DMS153 (cell line): ENCODE data around the gene ZNF800.

ENCODE experiments used
- DNase-seq: peaks from one replicate; lab custom pipeline; 2025; lab: John Stamatoyannopoulos, UW

The ZNF800 gene

DNA sequence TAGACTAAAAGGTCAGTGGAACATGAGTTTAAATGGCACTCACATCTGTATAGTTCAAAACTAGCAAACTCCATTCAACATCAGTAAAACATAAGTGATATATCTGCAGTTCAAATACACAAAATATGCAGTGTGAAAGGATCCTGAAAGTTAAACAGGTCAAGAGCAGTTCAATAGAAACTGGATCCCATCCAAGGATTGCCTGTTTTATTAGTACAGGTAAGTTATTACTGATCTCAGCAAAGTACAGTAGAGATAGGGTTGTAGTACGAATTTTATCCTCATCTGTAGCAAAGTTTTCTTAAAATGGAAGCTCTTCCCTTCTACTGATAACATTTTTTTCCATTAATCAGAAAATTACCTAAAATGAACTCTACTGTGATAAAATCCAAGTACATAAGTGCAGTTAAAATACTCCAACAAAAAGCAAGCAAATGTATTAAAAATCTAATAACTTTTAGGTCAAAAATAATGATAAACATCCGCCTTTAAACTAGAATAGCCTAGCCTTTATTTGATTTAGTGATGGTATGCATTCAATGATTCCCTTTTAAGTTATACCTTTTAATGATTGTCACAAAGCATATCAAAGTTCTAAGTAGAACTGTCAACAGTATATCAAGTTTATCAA lies 2.2 kb downstream of the ZNF800 start:
- no peak for DNase-seq

DNA sequence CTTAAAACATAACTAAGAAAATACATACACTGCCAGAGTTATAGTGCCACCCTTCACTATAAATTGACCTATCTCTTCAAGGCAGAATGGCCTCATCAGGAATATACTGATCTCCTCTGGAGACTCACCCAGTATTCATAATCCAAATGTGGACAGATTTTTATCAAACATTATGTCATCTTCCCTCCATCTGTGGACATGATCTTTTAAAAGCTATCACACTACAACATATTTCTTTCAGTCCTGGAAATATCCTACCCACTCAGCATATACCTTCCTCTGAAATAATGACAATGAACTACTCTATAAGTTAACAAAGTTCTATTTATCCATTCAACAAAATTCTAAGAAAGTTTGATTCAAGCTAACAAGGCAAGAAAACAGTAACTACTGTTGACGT lies 3.2 kb downstream of the ZNF800 start:
- no peak for DNase-seq

DNA sequence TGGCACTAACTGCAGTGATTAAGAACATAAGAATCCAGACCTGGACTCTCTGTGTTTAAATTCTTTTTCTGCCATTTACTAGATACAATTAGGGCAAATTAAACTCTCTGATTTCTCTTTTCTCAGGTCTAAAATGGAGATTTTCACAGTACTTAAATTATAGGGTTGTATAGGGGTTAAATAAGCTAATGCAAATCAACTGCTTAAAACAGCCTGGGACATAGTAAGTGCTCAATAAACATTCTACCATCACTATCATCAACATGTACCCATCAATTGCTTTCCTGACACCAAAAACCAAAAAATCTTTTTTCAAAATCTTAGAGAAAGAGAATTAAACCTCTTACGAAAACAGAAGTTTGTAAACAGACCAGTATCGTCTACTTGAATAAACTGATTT lies 4.5 kb downstream of the ZNF800 start:
- no peak for DNase-seq

DNA sequence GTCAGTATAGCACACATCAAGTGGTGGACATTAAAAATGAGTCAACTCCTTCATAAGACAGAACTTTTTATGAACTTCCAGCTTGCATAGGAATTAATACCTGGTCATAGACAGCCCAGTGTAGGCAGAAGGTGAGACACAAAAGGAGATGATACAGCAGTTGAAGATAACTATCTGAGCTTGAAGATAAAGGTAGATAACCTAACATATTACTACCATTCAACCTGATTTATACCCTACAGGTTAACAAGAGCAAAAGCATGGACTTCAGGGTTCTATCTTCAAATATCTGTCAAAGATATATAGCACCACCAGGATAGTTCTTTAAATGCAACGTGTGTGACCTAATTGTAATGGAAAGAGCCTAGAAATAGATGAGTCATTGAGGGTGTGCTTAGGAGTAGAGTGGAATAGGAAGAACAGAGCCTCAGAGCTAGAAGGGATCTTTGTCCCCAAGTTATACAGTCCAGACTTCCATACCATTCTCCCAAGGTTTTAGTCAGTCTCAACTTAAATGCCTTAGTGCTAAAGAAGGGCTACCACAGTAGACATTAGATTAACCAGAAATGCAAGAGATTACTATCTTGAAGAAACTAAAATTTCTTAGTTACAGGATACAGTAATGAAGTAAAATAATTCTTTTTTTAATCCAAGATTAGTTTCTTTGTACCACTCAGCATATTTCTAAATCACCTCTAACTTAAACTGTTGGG lies 9.2 kb downstream of the ZNF800 start:
- DNase-seq = no peak

DNA sequence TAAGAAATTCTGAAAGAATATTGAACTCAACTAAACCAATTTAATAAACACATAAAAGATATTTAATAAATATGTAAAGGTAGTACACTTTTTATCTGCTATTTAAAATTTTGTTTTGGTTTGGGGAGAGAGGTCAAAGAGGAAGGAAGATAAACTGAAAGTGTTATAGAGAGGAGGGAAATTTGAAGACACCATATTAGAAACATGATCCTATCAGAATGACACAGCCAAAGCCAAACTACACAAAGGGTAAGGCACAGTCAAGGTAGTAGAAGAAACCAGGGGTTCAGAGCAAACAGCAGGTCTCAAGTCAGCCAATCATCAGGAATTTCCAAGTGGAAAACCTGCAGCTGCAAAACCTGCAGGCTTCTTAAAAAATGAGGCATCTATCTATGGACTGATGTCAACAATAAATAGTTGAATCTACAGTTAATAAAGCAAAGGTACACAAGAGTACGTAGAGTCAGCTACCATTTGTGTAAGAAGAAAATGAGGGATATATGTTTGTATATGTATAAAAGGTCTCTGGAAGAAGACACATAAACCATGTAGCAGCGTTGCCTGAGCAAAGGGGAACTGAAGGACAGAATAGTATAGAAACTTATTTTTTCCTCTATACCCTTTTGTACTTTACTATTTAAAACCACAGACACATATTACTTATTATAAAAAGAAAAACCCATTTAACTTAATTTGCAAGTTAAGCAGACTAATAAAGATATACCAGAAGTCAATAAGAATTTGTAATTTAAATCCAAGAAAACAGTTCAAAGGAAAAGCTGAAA lies 10.0 kb downstream of the ZNF800 start:
- no peak for DNase-seq

DNA sequence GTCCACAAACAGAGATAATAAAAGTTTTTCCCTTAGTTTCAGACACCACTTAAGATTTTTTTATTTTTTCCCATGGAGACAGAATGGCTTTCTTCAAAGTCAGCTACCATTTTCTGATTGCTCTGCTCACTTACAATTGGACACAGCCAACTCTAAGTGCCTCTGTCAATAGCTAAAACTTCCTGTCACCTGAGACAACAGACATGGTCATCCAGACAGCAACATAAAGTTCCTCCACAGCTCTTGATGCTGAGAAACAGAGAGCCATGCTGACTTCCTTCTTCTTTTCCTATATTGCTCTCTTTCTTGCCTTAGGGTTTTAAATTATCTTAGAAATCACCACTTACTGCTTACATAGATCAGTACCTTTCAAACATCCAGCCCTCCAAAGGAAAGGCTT lies 12.0 kb downstream of the ZNF800 start:
- no peak for DNase-seq

DNA sequence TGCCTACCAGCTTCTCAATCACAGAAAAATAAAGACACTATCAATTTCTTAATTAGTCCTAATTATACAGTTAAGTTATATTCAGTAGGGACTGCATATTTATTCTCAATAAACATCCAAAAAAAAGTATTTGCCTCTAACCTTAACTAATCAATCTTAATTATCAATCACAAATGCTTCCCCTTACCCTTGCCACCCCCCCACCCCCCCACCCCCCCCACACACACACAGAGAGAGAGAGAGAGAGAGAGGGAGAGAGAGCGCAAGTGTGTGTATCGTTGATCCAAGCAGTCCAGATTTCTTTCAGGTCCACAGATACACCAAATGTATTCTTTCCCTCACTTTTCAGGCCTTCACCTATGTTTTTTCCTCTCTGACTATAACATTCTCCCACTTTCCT lies 12.9 kb downstream of the ZNF800 start:
- DNase-seq = no peak

DNA sequence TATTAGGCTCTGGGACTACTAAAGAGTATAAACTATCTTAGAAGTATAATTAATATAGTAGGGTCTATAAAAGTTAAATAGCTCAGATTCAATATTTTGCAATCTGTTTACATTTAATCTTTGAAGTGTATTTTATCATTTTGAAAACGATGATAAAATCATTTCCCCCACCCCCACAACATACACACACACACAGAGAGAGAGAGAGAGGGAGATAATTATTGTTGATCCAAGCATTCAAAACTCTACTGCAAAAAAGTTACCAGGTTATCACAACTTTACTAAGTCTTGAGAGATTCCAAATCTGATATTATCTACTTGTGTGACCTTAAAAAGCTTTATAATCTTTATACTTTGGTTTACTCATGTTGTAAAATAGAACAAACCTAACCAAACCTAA lies 14.0 kb downstream of the ZNF800 start:
- DNase-seq = no peak

DNA sequence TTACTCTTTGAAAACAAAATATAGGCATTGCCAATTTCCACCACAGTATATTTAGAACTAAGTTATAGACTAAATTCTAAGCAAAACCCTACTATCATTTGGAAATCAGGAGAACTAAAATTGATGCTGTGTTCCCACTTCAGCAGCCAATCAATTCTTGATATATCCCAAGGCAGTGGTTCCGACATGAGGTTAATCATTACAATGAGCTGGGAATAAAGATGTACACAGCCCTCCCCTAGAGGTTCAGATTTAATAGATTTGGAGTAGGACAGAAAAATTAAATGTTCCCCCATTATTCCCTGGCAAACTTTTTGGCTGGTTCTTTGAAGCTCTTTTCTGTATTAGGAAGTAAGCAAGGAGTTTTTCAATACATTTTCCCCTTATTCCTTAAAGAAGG lies 15.1 kb downstream of the ZNF800 start:
- no peak for DNase-seq

DNA sequence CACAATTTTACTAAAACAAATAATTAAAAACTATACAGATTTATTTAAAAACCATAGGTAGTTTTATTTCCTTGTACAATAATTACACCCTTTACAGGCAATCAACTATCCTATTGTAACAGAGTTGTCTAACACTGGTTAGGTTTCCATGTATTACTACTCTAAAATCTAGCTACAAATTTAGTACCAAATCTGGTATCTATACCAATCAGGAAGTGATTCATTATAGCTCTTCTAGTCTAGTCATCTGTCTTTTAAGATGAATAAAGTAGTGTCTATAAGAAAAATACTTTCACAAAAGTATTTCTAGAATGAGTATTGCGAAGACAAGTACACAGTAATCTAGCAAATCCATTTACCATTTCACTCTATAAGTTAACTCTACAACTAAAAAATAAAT lies 16.9 kb downstream of the ZNF800 start:
- no peak for DNase-seq

DNA sequence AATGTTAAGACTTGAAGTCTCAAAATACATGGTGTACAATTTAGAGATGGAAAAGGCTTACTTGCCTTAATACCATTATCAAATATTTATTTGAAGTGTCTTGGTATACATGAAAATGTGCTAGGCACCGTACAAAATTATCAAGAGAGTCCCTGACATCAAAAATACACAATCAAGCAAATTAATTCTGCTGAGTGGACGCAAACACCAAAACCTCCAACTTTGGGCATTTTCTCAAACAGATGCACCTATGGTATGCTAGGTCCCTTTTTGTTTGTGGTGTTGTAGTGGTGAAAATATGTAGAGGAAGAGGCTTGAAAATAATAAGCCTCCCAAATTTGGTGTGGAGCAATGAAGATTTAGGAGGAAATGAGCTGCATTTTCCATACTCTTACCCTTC lies 24.8 kb downstream of the ZNF800 start:
- DNase-seq = no peak

DNA sequence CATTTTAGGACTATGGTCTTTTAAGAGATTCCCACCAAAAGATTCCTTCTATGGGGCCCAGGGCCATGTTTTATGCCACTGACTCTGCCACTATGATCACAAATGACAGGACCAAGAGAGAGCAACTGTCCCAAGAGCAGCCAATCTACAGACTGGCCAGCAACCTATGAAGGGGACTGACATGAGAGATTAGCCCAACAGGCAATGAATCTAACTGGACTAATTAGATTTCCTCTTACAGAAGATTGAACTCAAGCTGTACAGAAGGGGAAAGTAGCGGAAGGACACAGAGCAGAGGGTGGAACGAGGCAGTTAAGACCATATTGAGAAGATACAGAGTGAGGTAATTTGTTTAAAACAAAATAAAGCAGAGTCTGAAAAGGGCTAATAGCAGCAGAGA lies 25.8 kb downstream of the ZNF800 start:
- no peak for DNase-seq

DNA sequence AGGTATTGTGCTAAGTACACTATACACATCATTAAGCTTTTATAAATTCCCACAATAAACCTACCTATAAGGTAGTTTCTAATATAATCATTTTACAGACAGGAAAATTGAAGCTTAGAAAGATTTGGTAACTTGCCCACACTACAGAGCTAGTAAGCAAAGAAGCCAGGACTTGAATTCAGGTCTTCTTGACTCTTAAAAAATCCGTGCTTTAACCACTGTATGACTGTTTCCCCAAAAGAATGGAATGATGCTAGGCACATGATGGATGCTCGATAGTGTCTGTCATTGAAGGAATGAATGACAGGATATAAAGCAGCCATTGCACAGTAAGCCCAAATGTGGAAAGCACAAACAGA lies 26.6 kb downstream of the ZNF800 start:
- DNase-seq = no peak

DNA sequence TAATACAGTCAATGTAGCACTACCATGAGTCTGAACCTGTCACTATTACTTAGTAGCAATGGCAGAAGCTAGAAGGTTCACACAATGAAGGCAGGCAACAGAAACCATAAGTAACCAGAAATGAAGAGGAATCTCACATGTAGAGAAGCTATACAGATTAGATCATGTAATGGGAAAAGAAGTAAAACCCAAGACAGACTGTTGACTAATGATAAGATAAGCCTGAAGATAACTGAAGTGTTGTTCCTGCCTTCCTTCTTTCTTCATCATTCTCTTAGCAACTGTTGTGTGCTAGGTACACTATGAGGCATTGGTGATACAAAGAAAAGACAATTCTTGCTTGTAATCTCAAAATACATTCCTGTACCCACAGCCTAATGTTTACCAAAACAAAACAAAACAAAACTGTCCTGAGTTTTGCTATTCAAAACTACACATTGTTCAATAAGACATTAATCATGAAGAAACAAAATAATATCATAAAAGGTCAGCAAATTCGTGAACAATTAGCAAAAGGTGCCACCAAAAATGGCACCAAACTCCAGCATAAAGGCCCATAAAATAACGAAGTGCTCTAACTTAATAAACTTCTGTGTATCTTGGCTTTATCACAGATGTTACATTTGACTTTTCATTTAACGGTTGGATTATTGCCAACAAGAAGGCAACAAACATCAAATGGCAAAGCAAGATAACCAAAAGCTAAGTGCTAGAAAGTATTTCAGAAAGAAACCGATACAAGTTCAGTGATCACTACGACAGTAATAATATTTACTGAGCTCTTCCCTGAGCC lies 27.1 kb downstream of the ZNF800 start:
- no peak for DNase-seq

DNA sequence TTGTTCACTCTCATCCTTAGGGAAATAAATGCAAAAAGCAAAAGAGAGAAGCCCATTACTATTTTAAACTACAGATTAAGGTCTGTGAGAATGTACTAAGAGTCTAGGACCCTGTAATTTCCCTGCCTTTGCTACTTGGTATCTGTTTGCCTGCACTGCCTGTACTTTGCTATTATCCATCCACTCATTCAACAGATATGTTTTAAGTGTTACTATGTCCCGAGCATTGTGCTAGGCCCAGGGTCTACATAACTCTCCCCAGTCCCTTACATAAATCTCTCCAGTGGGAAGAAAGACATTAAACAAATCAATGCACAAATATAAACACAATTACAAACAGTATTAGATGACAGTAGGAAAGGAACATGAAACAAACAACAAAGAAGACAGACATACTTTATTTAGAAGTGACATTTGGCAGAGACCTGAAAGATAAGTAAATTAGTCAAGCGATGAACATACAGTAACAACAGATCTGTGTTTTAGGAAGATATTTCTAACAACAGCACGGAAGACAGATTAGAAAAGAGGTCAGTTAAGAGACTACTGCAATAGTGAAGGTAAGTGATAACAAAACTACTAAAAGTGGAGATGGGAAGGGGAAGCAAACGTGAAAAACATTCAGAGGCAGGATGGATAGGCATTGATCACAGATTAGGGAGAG lies 30.0 kb downstream of the ZNF800 start:
- no peak for DNase-seq

DNA sequence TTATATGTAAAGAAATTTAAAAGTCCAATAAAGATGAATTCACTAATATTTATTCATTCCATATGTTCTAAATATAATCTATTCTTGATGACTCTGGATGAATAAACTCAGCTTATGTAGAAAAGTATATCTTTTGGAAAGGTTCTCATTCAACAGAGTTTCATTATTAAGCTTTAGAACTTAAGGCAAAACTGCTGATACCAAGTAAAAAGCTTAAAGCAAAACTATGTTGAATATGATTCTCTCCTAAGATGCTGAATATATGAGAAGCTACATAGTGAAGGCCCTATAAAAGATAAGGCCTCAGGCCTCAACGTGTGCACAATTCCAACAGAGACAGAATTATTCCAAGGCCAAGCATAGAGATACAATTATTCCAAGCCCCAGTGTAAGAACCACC lies 30.8 kb downstream of the ZNF800 start:
- DNase-seq = no peak

DNA sequence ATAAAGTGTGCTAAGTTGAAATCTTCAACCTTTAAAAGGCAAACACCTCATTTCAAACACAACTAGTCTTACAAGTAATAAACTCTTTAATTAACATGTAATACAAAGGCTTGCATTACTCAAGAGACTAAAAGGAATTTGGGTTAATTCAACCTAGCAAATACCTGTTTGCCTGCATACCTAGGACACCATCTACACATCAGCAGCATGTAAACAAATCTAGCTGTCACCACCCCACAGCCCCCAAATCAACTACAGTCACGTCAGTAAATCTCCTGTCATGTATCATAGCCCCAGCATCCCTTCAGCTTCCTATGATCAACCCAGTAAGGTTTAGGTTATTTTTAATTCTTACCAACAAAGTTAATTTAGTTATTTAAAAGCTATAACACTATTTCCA lies 33.5 kb downstream of the ZNF800 start:
- DNase-seq = no peak

DNA sequence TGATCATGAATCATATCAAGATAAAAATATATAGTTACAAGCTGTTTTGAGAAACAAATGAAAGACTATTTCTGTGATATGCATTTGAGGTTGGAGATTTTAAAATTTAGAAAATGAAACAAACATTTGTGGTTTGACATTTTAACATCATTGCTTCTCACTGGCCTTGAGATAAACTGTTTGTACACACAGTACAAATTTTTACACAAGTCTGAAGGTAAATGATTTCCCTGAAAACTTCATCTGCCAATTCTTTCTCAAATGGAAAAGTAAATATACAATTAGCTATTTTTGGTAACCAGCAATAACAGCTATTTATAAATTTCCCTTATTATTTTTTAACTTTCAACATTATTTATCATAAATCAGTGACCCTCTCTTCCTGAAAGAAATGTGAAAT lies 38.6 kb downstream of the ZNF800 start:
- no peak for DNase-seq

DNA sequence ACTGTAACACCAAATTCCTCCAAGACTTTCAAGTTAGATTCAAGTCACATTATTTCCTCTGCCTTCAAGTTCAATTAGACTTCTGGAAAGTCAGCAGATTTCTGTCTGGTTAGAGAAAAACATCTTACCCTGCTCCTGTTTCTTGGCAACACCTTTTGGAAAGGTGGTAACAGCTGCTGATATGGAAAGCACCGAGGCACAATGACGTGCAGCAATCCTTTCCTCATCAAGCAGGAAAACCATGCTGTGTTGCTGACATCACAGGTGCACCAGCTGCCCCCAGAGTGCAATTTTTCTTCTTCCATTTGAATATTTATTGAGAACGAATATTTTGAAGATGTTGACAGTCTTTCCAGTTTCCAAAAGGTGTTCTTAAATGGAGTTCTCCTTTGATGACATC lies 41.9 kb downstream of the ZNF800 start:
- DNase-seq = no peak

DNA sequence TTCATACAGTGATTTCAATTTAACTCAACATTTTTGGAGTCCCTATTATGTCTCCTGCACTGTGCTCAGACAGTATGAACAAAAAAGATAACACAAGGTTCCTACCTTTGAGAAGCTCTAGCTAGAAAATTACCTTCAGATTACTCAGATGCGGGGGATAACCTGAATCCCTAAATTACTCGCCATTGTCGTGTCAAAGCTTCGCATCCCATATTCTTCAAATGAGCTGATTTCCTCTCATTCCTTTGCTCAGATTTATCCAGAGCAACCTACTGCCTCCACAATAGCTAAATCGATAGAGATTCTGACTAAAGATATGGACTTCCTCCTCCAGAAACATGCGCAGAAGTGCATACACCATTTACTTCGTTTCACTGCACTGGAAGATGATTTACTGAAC lies 42.6 kb downstream of the ZNF800 start:
- DNase-seq = no peak

DNA sequence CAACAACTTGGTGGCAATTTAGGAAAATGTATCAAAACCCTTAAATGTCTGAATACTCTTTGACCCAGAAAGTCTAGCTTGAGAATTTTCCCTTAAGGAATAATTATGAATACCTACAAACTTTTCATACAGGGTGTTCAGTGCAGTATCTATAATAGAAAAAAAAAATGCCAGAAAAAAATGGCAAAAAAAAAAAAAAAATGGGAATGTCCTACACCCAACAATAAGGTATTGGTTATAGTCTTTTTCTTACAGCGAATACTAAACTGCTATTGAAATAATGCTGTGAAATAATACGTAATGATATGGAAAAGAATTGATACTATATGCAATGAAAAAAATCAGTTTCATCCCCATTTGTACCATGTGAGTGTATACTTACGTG lies 44.3 kb downstream of the ZNF800 start:
- DNase-seq = no peak

DNA sequence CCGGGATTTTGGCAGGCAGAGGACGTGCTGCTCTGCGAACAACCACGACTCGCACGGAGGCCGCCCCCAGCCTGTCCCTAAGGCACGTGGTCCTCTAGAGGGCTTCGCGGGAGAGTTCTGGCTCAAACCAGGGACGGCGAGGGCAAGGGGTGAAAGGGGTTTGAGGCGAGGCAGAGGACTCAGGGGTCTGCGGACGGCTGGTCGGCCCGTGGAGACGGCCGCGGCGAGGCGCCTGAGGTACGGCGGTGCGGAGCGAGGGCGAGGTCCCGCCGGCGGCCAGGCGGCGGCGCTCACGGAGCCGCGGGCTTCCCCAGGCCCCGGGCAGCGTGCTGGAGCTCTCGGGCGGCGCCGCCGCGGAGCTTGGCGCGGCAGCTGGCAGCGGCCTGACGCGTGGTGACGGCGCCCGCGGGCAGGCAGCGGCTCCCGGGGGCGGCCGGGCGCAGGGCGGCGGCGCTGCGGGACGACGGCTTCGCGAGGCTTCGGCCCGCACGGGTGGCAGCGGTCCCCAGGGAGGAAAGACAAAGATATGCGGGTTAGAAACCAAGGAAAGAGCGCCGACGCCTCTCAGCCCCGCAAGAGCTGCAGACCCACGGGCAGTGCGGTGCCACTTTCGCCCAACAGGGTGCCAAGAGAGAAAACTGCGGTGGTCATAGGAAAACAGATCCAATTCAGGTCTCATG lies 44.8 kb downstream of the ZNF800 start:
- DNase-seq = peak; percentile 19
